AG04450 (cell line): ENCODE data around the gene CECR2. TPM values are rescaled to one million over a fixed set of nuclear protein-coding genes. Genes with fewer than 3 reads are reported as not detected.

Experiments used
- CTCF ChIA-PET: fragments of 300-600, 350-600 bp; formaldehyde crosslinking; extraction: SDS; loops from one replicate; lab custom pipeline; 2022; ENCODE audit warnings: antibody characterized with exemption, inconsistent platforms; lab: Charles Lee
- POLR2A ChIA-PET: fragments of 350-600 bp; formaldehyde crosslinking; extraction: SDS; loops from one replicate; lab custom pipeline; 2021; ENCODE audit warnings: antibody characterized with exemption, inconsistent platforms; lab: Yijun Ruan, JAX
- DNase-seq: peaks from one replicate; pipeline ENCODE4 v3.0.0-alpha.2; 2011; ENCODE audit warnings: low read depth, low spot score
- H3K27ac ChIP-seq: one replicate; pipeline ENCODE4 v1.5.1; 2012; ENCODE audit warnings: low read depth, low read length, control low read depth
- H3K27me3 ChIP-seq: one replicate; pipeline ENCODE4 v1.6.0; 2012; ENCODE audit warnings: low read length; ENCODE audit not compliant: control insufficient read depth, insufficient read depth
- H3K4me3 ChIP-seq: 2 replicates; pipeline ENCODE4 v1.5.1; 2011; ENCODE audit warnings: mild to moderate bottlenecking, low read depth, low read length, control low read depth
- H3K9me3 ChIP-seq: 2 replicates; pipeline ENCODE4 v1.5.1; 2012; ENCODE audit warnings: low read length; ENCODE audit not compliant: control insufficient read depth, insufficient read depth
- polyA plus RNA-seq: library from polyadenylated mRNA; depleted of rRNA; stranded (reverse); fragments of >200 nt; gene quantifications from 2 replicates; pipeline ENCODE4 v1.2.3, GENCODE V29; 2011
- TF ChIP-seq, protein P1 (sequence below): IDR thresholded peaks from 2 replicates; pipeline ENCODE4 v1.5.1; 2011; ENCODE audit warnings: low read depth, low read length, control low read depth, inconsistent platforms

CECR2 gene
- polyA plus RNA-seq, 1 experiment, result not detected

DNA sequence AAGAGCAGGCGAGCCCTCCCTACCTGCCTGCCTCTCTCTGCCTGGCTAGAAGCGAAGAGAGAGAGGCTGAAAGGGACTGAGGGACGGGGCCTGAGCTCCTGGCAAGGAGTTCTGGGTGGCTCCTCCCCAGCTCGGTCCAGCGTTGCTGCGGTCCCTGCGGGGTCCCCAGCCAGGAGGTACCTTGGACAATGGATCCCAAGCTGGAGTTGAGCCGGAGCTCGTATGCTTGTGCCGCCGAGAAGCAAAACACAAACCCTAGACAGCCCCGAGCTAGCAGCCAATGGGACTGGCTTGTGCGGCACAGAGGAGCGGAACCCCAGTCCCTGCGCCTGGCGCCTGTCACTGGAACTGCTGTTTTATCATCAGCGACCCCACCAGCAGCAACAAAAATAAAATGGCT is 212.4 kb downstream of the CECR2 start:
- TF ChIP-seq, protein P1, sequence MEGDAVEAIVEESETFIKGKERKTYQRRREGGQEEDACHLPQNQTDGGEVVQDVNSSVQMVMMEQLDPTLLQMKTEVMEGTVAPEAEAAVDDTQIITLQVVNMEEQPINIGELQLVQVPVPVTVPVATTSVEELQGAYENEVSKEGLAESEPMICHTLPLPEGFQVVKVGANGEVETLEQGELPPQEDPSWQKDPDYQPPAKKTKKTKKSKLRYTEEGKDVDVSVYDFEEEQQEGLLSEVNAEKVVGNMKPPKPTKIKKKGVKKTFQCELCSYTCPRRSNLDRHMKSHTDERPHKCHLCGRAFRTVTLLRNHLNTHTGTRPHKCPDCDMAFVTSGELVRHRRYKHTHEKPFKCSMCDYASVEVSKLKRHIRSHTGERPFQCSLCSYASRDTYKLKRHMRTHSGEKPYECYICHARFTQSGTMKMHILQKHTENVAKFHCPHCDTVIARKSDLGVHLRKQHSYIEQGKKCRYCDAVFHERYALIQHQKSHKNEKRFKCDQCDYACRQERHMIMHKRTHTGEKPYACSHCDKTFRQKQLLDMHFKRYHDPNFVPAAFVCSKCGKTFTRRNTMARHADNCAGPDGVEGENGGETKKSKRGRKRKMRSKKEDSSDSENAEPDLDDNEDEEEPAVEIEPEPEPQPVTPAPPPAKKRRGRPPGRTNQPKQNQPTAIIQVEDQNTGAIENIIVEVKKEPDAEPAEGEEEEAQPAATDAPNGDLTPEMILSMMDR, result no peak
- Histone ChIP-seq H3K9me3 (no peaks in the 10 kb centered on the region), H3K4me3 (no peak overlapping the region), H3K27me3 (no peaks in the 10 kb centered on the region), H3K27ac (no peak overlapping the region)
- POLR2A ChIA-PET, result no interaction called here
- CTCF ChIA-PET, result no interaction called here
- DNase-seq, result no peak

DNA sequence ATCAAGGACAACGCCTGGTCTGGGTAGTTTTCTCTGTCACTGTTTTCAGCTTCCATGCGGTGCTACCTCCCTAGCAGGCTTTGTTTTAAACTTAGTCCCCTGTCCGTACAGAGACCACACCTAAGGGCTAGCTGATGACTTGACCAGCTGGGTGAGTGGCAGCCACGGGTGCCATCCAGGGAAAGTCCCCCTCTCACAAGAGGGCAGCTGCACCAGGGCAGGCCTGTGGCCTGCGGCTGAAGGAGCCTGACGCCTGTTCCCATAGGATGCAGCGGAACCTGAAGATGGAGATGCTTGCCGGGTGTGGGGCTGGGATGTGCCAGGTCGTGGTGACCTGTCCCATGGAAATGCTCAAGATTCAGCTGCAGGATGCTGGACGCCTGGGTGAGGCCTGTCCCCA is 213.9 kb downstream of the CECR2 start:
- ChIA-PET CTCF (no interaction called here), POLR2A (no interaction called here)
- Histone ChIP-seq H3K4me3 (no peak overlapping the region), H3K27ac (no peak overlapping the region), H3K27me3 (no peaks in the 10 kb centered on the region), H3K9me3 (no peaks in the 10 kb centered on the region)
- DNase-seq, result no peak
- TF ChIP-seq, protein P1, result no peak

DNA sequence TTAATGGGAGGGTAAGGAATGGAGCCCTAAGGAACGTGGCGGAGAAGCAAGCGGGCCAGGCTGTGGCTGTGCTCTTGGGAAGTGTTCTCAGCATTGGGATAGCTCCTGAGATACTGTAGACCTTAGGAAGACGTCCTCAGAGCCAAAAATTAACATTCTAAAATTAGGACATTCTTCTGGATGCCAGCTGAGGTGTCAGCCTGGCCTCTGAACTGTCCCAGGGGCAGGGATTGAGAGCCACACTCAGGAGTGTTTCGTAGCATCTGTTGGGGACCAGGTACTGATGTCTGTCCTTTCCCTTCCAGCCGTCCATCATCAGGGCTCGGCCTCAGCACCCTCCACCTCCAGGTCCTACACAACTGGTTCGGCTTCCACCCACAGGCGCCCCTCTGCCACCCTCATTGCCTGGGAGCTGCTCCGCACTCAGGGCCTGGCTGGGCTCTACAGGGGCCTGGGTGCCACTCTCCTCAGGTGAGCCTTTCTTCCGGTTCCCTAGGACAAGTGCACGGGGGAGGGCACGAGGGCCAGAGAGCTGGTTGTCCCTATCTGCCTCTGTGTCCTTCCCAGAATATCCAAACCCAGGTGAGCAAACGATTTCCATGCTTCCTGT is 217.7 kb downstream of the CECR2 start:
- no peak overlapping the region for H3K27ac ChIP-seq
- DNase-seq, result no peak
- POLR2A ChIA-PET, result no interaction called here
- CTCF ChIA-PET, result no interaction called here
- H3K4me3 ChIP-seq, result no peak overlapping the region
- no peaks in the 10 kb centered on the region for H3K27me3 ChIP-seq
- TF ChIP-seq, protein P1, result no peak
- no peaks in the 10 kb centered on the region for H3K9me3 ChIP-seq

DNA sequence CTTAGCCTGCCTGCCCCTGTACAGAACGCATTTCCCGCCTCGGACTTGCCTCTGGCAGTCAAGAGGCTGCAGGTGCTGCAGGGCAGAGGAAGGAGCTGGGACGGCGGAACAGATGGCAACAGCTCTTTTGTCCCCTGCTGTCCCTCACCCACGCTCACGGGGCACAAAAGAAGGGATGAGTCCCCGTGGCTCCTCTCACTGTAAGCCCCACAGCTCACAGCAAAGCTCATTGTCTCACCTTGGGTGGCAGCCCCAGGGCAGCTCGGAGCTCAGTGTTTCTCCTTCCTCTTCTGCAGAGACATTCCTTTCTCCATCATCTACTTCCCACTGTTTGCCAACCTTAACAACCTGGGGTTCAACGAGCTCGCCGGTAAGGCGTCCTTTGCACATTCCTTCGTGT is 218.4 kb downstream of the CECR2 start:
- no peak for DNase-seq
- no peaks in the 10 kb centered on the region for H3K9me3 ChIP-seq
- H3K4me3 ChIP-seq, result no peak overlapping the region
- H3K27me3 ChIP-seq, result no peaks in the 10 kb centered on the region
- ChIA-PET POLR2A (no interaction called here), CTCF (no interaction called here)
- TF ChIP-seq, protein P1, result no peak
- H3K27ac ChIP-seq, result no peak overlapping the region

DNA sequence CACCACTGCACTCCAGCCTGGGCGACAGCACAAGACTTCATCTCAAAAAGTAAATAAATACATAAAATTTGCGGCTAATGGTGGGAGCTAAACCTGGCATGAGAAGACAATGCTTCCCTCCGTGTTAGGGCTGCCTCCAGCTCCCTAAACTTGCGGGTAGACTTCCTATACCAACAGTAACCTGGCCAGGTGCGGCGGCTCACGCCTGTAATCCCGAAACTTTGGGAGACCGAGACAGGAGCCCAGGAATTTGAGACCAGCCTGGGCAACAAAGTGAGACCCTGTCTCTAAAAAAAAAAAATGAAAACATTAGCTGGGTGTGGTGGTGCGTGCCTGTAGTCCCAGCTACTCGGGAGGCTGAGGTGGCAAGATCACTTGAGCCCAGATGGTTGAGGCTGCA is 219.3 kb downstream of the CECR2 start:
- CTCF ChIA-PET, result no interaction called here
- no peaks in the 10 kb centered on the region for H3K27me3 ChIP-seq
- H3K4me3 ChIP-seq, result no peak overlapping the region
- no peaks in the 10 kb centered on the region for H3K9me3 ChIP-seq
- TF ChIP-seq, protein P1, result no peak
- POLR2A ChIA-PET, result interaction anchor here (0.7 to 1.1 kb wide), 2 partner anchors 11 to 41 kb away, joined by 3 to 4 read pairs; no protein-coding TSS in a partner anchor
- no peak overlapping the region for H3K27ac ChIP-seq
- no peak for DNase-seq
